Gastrocnemius medialis (tissue), 4 donors: ENCODE results near the gene DCHS1. TPM values are rescaled to one million over a fixed set of nuclear protein-coding genes. Genes with fewer than 3 reads are reported as not detected.

Experiments
- ATAC-seq, 2 donors: fragments of 150-250 bp; one replicate each; pipeline ENCODE4 v1.9.1; 2016
- DNase-seq, 2 donors: peaks; one replicate each; pipeline ENCODE4 v3.0.0-alpha.2; 2019
- H3K27ac ChIP-seq, 4 donors: fragments of 200-600 bp; sonication (generic); 1 replicate in 1 of 4; 2 replicates in 3 of 4; pipeline ENCODE4 v1.5.1; 2016 to 2018; ENCODE audit warnings: mild to moderate bottlenecking in 2 of 4, moderate library complexity in 1 of 4
- H3K27me3 ChIP-seq, 3 donors: fragments of 200-600 bp; sonication (generic) in 2 of 3; 1 replicate in 1 of 3; 2 replicates in 2 of 3; pipeline versions ENCODE4 v1.5.1 to v1.6.0; 2016 to 2019; ENCODE audit warnings: mild to moderate bottlenecking in 1 of 3, moderate library complexity in 1 of 3
- H3K36me3 ChIP-seq, 2 donors: fragments of 200-600 bp; sonication (generic) in 1 of 2; one replicate each; pipeline ENCODE4 v1.5.1; 2017 to 2018
- H3K4me1 ChIP-seq, 2 donors: fragments of 200-600 bp; sonication (generic) in 1 of 2; one replicate each; pipeline ENCODE4 v1.5.1; 2016 to 2017; ENCODE audit warnings: mild to moderate bottlenecking in 2 of 2
- H3K4me3 ChIP-seq, 4 donors: fragments of 200-600 bp; sonication (generic) in 3 of 4; 1 replicate in 1 of 4; 2 replicates in 3 of 4; pipeline ENCODE4 v1.5.1; 2016 to 2019; ENCODE audit warnings: mild to moderate bottlenecking in 2 of 4
- H3K9me3 ChIP-seq, 3 donors: fragments of 200-600 bp; sonication (generic) in 2 of 3; 1 replicate in 1 of 3; 2 replicates in 2 of 3; pipeline ENCODE4 v1.5.1; 2016 to 2019
- CTCF ChIP-seq, 5 experiments: fragments of 450-650 bp in 3 of 5; fragments of 200-600 bp in 2 of 5; sonication (generic) in 2 of 5; IDR thresholded peaks in 4 of 5; conservative IDR thresholded peaks in 1 of 5; 1 replicate in 4 of 5; 2 replicates in 1 of 5; pipeline ENCODE4 v1.5.1; 2016 to 2019; ENCODE audit warnings: antibody characterized with exemption in 5 of 5, mild to moderate bottlenecking in 3 of 5, moderate library complexity in 3 of 5
- POLR2A ChIP-seq, 2 donors: fragments of 450-650 bp; IDR thresholded peaks; one replicate each; pipeline ENCODE4 v1.6.1; 2017; ENCODE audit warnings: antibody characterized with exemption in 2 of 2, mild to moderate bottlenecking in 2 of 2, moderate library complexity in 2 of 2
- in situ Hi-C, 4 donors: fragments of 200-750 bp; cut with MboI; loops; one replicate each; pipeline versions ENCODE4 v1.15.0 to v1.8.0; 2017; ENCODE audit warnings: low sequenced_read_pairs in 4 of 4
- intact Hi-C: fragments of 100-400 bp; cut with DNase I; formaldehyde crosslinking; loops from one replicate; pipeline ENCODE4 v1.15.1; 2023; ENCODE audit warnings: low total_unique reads
- total RNA-seq, 4 donors: library from RNA; depleted of rRNA; stranded (reverse); fragments of >200 nt; gene quantifications; one replicate each; pipeline versions ENCODE4 v1.1.0 to v1.2.3, GENCODE V29; 2016

The DCHS1 gene
- total RNA-seq, 4 donors from 2014 or later, result 1.5 to 3.8 (median 2.8) TPM

- in situ Hi-C loops (loop anchor here in 1 of 4 donors (10.0 kb wide), 1 partner anchor 377 kb away; the partner anchor contains the start of genes CNGA4 and FHIP1B), intact Hi-C loops (loop anchor here (5.0 to 10.0 kb wide), 2 partner anchors 80 to 963 kb away; no protein-coding TSS in a partner anchor)
- DNase-seq, result peak in 1 of 2 donors; percentile 10
- Histone ChIP-seq H3K4me3 (peak overlapping the region; percentile 70 to 84 (median 72)), H3K27me3 (no peaks in the 10 kb centered on the region), H3K4me1 (peaks cover 23 to 24% of the 10 kb centered on the region in 2 donors), H3K9me3 (no peaks in the 10 kb centered on the region), H3K27ac (peak overlapping the region; percentile 92 to 100 (median 99)), H3K36me3 (peaks cover 0 to 59% of the 10 kb centered on the region in 2 donors)
- no peak for ATAC-seq
- TF ChIP-seq POLR2A (IDR thresholded peaks at IDR 0.05) (no peak), CTCF (IDR thresholded peaks at IDR 0.05 in 4 of 5, conservative IDR thresholded peaks at IDR 0.05 in 1 of 5) (no peak)
These were observed 43.7 kb downstream of the DCHS1 start for GRCh38 chr11:6611963-6612212.

- no peak for DNase-seq
- Histone ChIP-seq H3K4me1 (peaks cover 29 to 30% of the 10 kb centered on the region in 2 donors), H3K4me3 (peak overlapping the region; percentile 70 to 84 (median 72)), H3K36me3 (peaks cover 0 to 59% of the 10 kb centered on the region in 2 donors), H3K9me3 (no peaks in the 10 kb centered on the region), H3K27ac (peak overlapping the region; percentile 92 to 100 (median 99)), H3K27me3 (no peaks in the 10 kb centered on the region)
- TF ChIP-seq CTCF (IDR thresholded peaks at IDR 0.05 in 4 of 5, conservative IDR thresholded peaks at IDR 0.05 in 1 of 5) (no peak), POLR2A (IDR thresholded peaks at IDR 0.05) (no peak)
- peak; percentile 3 to 9 for ATAC-seq
- intact Hi-C loops (loop anchor here (5.0 to 10.0 kb wide), 2 partner anchors 79 to 963 kb away; no protein-coding TSS in a partner anchor), in situ Hi-C loops (loop anchor here in 1 of 4 donors (10.0 kb wide), 1 partner anchor 377 kb away; the partner anchor contains the start of genes CNGA4 and FHIP1B)
These were observed 44.3 kb downstream of the DCHS1 start for GRCh38 chr11:6611092-6611962.

GRCh38 chr11:6610591-6610990 lies 45.0 kb downstream of the DCHS1 start:
- Histone ChIP-seq H3K27me3 (no peaks in the 10 kb centered on the region), H3K27ac (peak overlapping the region in 3 of 4 donors; percentile 92 to 100 (median 98)), H3K36me3 (peaks cover 0 to 52% of the 10 kb centered on the region in 2 donors), H3K9me3 (no peaks in the 10 kb centered on the region), H3K4me1 (peaks cover 35 to 37% of the 10 kb centered on the region in 2 donors), H3K4me3 (no peak overlapping the region)
- TF ChIP-seq CTCF (IDR thresholded peaks at IDR 0.05 in 4 of 5, conservative IDR thresholded peaks at IDR 0.05 in 1 of 5) (no peak), POLR2A (IDR thresholded peaks at IDR 0.05) (no peak)
- no peak for DNase-seq
- ATAC-seq, result no peak
- intact Hi-C loops, result loop anchor here (5.0 to 10.0 kb wide), 2 partner anchors 78 to 964 kb away; no protein-coding TSS in a partner anchor
- in situ Hi-C loops, result loop anchor here in 1 of 4 donors (10.0 kb wide), 1 partner anchor 376 kb away; the partner anchor contains the start of genes CNGA4 and FHIP1B

GRCh38 chr11:6609502-6610015 lies 46.0 kb downstream of the DCHS1 start:
- TF ChIP-seq CTCF (IDR thresholded peaks at IDR 0.05 in 4 of 5, conservative IDR thresholded peaks at IDR 0.05 in 1 of 5), result no peak
- no peak for TF ChIP-seq POLR2A (IDR thresholded peaks at IDR 0.05)
- H3K4me1 ChIP-seq, result peaks cover 44 to 47% of the 10 kb centered on the region in 2 donors
- in situ Hi-C loops, result loop anchor here in 3 of 4 donors (5.0 to 10.0 kb wide), 4 partner anchors 73 to 375 kb away; partner anchors contain the start of genes MRPL17 (in 2 of the 3), CNGA4 (in 1 of the 3), FHIP1B (in 1 of the 3) and TRIM3 (in 1 of the 3)
- H3K36me3 ChIP-seq, result peaks cover 0 to 42% of the 10 kb centered on the region in 2 donors
- intact Hi-C loops, result loop anchor here (5.0 to 10.0 kb wide), 3 partner anchors 77 to 965 kb away; partner anchors contain the start of genes CNGA4 and FHIP1B
- ATAC-seq (no peak), DNase-seq (no peak)
- H3K9me3 ChIP-seq, result no peaks in the 10 kb centered on the region
- no peaks in the 10 kb centered on the region for H3K27me3 ChIP-seq
- no peak overlapping the region for H3K4me3 ChIP-seq
- H3K27ac ChIP-seq, result peak overlapping the region; percentile 7 to 97 (median 94)
